Liver (tissue), 3 donors: ENCODE measurements around the gene EHBP1.

Source experiments
- ATF3 ChIP-seq: IDR thresholded peaks from 2 replicates; pipeline ENCODE4 v1.6.1; 2016; ENCODE audit warnings: antibody characterized with exemption
- CTCF ChIP-seq: fragments of 150-350 bp; IDR thresholded peaks from 2 replicates; pipeline ENCODE4 v1.5.1; 2017; ENCODE audit warnings: improper control_type of control experiment, low read depth, low read length; ENCODE audit not compliant: missing input control
- EGR1 ChIP-seq, 2 donors: IDR thresholded peaks; 2 replicates each; pipeline ENCODE4 v1.6.1; 2016 to 2018; ENCODE audit warnings: antibody characterized with exemption in 2 of 2, low read depth in 2 of 2
- FOXA1 ChIP-seq: IDR thresholded peaks from 2 replicates; pipeline ENCODE4 v1.6.1; 2016; ENCODE audit warnings: antibody characterized with exemption
- GABPA ChIP-seq, 2 donors: IDR thresholded peaks in 1 of 2; conservative IDR thresholded peaks in 1 of 2; 2 replicates each; pipeline ENCODE4 v1.6.1; 2016; ENCODE audit warnings: antibody characterized with exemption in 2 of 2, mild to moderate bottlenecking in 1 of 2, moderate library complexity in 1 of 2
- HNF4G ChIP-seq: IDR thresholded peaks from 2 replicates; pipeline ENCODE4 v1.6.1; 2016; ENCODE audit warnings: antibody characterized with exemption
- JUND ChIP-seq, 2 donors: IDR thresholded peaks; 2 replicates each; pipeline ENCODE4 v1.6.1; 2016; ENCODE audit warnings: antibody characterized with exemption in 2 of 2
- MAX ChIP-seq: IDR thresholded peaks from 2 replicates; pipeline ENCODE4 v1.6.1; 2016; ENCODE audit warnings: antibody characterized with exemption
- RAD21 ChIP-seq, 2 donors: IDR thresholded peaks; 2 replicates each; pipeline ENCODE4 v1.6.1; 2016; ENCODE audit warnings: antibody characterized with exemption in 2 of 2, mild to moderate bottlenecking in 2 of 2
- REST ChIP-seq: IDR thresholded peaks from 2 replicates; pipeline ENCODE4 v1.6.1; 2016; ENCODE audit warnings: antibody characterized with exemption, mild to moderate bottlenecking
- RXRA ChIP-seq, 2 donors: IDR thresholded peaks; 2 replicates each; pipeline ENCODE4 v1.6.1; 2017 to 2018; ENCODE audit warnings: antibody characterized with exemption in 2 of 2, mild to moderate bottlenecking in 1 of 2
- SP1 ChIP-seq: IDR thresholded peaks from 2 replicates; pipeline ENCODE4 v1.6.1; 2018; ENCODE audit warnings: antibody characterized with exemption, mild to moderate bottlenecking
- TAF1 ChIP-seq: conservative IDR thresholded peaks from 2 replicates; pipeline ENCODE4 v1.6.1; 2016; ENCODE audit warnings: antibody characterized with exemption, mild to moderate bottlenecking
- YY1 ChIP-seq: IDR thresholded peaks from 2 replicates; pipeline ENCODE4 v1.6.1; 2016; ENCODE audit warnings: antibody characterized with exemption, mild to moderate bottlenecking
- donor health status: healthy.
- donor health status: healthy.

- no peak for TF ChIP-seq TAF1
- TF ChIP-seq REST: no peak
- TF ChIP-seq CTCF: no peak
- no peak for TF ChIP-seq RAD21 (IDR thresholded peaks at IDR 0.05)
- no peak for TF ChIP-seq HNF4G
- no peak for TF ChIP-seq EGR1 (IDR thresholded peaks at IDR 0.05; ENCODE audit: low read depth in 2 of 2)
- TF ChIP-seq JUND (IDR thresholded peaks at IDR 0.05): no peak
- no peak for TF ChIP-seq ATF3
- TF ChIP-seq YY1: no peak
- no peak for TF ChIP-seq RXRA (IDR thresholded peaks at IDR 0.05)
- no peak for TF ChIP-seq MAX
- no peak for TF ChIP-seq SP1
- TF ChIP-seq GABPA (IDR thresholded peaks at IDR 0.05 in 1 of 2, conservative IDR thresholded peaks at IDR 0.05 in 1 of 2): no peak
- TF ChIP-seq FOXA1: no peak
Measured at GRCh38 chr2:62996534-62997186, 291.1 kb downstream of the EHBP1 start.
